Measurements from ENCODE around the gene BCLAF1.

DNA sequence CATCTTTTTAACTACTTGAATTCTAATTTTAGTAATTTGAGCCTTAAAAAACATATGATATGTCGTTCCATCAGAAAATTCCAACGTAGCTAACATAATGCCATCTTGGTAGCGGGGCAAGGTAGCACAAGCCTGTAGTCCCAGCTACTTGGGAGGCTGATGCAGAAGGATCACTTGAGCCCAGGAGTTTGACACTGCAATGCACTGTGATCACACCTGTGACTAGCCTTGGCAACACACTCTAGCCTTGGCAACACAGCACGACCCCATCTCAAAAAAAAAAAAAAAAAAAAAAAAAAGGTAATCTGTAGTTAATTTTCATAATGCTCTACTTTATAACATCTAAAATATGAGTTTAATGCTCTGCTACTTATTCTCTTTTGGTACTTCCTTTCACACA, 6.7 kb downstream of the BCLAF1 start:
- TF ChIP-seq, protein P1, sequence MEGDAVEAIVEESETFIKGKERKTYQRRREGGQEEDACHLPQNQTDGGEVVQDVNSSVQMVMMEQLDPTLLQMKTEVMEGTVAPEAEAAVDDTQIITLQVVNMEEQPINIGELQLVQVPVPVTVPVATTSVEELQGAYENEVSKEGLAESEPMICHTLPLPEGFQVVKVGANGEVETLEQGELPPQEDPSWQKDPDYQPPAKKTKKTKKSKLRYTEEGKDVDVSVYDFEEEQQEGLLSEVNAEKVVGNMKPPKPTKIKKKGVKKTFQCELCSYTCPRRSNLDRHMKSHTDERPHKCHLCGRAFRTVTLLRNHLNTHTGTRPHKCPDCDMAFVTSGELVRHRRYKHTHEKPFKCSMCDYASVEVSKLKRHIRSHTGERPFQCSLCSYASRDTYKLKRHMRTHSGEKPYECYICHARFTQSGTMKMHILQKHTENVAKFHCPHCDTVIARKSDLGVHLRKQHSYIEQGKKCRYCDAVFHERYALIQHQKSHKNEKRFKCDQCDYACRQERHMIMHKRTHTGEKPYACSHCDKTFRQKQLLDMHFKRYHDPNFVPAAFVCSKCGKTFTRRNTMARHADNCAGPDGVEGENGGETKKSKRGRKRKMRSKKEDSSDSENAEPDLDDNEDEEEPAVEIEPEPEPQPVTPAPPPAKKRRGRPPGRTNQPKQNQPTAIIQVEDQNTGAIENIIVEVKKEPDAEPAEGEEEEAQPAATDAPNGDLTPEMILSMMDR (IDR thresholded peaks at IDR 0.05; ENCODE audit: low read depth, low read length, poor library complexity, severe bottlenecking), result no peak
- no peak for TF ChIP-seq EZH2phosphoT487 (IDR thresholded peaks at IDR 0.05; ENCODE audit: borderline replicate concordance, low read length)
